LNCAP (cell line): ENCODE results near the gene MPRIP.

Experiments used
- CTCF ChIP-seq: fragments of 450-650 bp; IDR thresholded peaks from 2 replicates; pipeline ENCODE4 v1.5.1; 2017; ENCODE audit warnings: mild to moderate bottlenecking

Gene MPRIP

GRCh38 chr17:17001874-17002520 lies 40.3 kb upstream of the MPRIP start:
- TF ChIP-seq CTCF: peak; percentile 95

DNA sequence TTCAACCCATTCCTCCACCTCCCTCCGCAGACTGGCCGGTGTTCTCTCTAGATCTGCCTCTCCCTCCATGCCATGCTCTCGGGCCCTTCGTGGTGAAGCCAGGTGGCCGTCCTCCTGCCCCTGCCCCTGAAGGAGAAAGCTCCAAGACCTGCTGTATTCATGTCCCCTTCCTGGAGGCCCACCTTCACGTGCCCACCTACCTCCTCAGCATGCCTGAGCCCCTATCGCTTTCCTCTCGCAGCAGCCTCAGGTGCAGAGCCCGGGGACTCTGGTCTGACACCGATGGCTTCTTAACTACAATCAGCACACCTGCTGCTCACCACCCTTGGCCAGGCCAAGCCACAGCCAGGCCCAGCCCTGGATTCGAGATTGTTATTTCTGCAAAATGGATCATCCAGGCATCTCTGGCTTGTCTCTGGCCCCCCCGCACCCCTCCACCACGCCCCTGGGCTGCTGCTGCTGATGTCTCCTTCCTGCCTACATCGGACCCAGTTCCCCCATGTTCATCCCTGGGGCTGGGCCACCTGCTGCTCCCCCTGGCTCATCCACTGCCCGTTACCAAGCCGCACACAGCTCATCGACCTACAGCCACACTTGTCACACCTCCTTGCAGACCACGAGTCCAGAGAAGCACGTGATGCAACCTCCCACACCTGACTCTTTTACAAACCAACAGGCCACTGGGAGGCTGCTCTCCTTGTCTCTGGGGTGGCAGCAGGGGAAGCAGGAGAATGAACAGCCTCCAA lies 37.8 kb upstream of the MPRIP start:
- no peak for TF ChIP-seq CTCF

DNA sequence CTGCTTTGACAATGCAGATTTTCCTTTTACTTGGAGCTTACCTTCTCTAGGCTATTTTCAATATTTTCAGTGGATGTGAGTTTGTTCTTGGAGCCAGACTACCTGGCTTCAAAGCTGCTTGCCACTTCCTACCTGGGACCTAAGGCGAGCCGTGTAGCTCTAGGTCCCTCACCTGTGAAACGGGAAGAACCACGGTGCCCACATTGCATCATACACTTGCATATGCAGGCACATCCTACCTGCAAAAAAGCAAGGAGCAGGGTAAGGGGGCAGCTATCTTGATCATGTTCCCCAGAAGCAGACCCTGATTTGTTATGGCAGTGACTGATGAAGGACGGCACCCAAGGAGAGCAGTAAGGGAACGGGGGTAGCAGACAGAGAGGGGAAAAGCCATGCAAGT lies 27.0 kb upstream of the MPRIP start:
- TF ChIP-seq CTCF: no peak

GRCh38 chr17:17017343-17018014 lies 24.8 kb upstream of the MPRIP start:
- no peak for TF ChIP-seq CTCF

- TF ChIP-seq CTCF: no peak
Observed at GRCh38 chr17:17018021-17018441, 24.2 kb upstream of the MPRIP start.

DNA sequence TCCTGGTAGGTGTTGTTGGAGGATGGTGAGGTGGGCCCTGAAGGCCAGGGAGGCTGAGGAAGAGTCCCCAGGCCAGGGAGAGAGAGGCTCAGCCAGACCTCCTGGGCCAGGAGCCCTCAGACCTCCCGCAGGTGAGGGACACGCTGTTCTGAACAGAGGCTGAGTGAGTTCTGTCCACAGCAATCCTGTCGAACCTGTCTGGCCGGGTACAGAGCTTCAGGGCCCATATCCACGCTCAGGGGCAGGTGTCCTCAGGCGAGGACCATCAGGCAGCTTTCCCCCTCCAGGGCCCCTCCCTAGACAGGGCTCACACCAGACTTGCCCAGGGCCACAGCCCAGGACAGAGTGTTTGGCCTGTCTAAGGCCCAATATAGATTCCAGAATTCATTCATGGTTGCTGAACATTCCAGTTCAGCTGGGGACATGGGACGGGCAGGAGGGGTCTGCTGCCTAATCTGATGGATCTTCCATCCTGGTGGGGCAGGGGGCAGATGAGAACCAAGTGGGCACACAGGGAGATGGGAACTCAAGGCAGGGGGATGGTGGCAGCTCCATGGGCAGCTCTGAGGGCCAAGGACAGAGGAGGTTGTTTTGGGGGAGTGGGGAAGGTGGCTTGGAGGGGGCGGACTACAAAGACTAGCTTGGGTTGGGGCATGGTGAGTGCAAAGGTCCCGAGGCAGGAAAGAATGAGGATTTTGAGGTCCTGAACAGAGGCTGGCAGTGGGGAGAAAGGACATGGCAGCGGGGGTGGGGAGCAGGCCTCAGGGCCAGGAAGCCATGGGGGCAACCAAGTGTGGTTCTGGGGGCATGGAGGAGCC lies 23.4 kb upstream of the MPRIP start:
- no peak for TF ChIP-seq CTCF

- no peak for TF ChIP-seq CTCF
Observed at GRCh38 chr17:17019430-17019762, 22.9 kb upstream of the MPRIP start.
